ENCODE measurements around the gene TP53I11.

TP53I11 gene

DNA sequence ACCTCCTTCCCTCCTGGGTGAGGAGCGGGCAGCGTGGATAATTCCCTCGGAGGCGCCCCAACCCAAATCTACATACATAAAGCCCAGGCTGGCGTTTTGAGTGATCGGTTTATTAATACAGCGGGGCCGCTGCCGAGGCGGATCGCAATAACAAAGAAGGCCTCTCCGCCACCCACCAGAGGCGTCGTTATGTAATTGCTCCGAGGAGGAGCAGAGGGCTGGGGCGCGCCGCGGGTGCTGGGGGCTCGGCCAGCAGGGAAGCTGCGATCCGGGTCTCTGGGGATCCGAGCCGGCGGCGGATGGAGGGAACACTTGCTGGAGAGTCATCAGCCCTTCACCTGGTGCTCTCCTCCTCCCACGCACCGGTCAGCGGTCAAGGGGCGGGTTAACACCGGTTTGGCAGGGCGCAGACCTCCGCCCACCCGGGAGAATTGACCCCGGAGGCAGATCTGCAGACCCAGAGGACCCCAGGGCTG lies 6.4 kb upstream of the TP53I11 start:
- DNase-seq (ENCODE audit: low spot score) = no peak

GRCh38 chr11:44955015-44955738 lies 4.5 kb upstream of the TP53I11 start:
- peak; percentile 41 for DNase-seq (ENCODE audit: low spot score)

DNA sequence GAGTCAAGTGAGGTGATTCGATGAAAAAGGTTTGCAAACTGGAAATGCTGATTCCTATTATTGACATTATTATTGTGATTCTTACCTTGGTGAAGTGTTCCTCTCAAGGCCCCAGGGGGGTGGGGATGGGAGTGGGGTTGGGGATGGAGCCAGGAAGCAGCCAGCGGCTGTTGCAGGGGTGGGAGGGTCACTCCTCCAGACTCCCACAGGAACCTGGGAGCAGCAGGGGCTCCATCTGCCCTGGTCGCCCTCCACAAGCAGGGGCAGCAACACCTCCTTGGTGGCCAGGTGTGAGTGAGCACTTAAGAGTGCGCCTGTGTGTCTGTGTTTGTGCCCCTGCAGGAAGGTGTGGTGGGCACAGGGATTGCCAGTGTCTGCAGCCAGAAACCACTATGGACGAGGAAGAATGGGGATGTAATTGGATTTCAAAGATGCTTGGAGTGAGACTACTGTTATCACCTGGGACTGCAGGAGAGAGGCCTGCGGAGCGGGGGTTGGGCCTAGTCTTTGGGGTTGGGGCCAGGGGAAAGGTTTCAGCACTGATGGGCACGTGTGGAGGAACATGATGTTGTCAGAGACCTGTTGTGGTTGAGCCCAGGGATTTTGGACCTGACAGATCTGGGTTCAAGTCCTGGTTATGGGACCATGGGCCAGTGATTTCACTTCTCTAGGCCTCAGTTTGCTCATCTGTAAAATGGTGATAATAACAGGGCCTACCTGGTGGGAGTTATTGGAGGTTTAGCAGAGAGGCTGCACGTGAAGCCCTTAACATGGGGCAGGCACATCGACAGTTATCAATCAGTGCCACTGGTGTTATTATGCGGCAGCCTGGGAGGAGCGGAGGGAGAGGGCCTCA lies 3.6 kb upstream of the TP53I11 start:
- no peak for DNase-seq (ENCODE audit: low spot score)

DNA sequence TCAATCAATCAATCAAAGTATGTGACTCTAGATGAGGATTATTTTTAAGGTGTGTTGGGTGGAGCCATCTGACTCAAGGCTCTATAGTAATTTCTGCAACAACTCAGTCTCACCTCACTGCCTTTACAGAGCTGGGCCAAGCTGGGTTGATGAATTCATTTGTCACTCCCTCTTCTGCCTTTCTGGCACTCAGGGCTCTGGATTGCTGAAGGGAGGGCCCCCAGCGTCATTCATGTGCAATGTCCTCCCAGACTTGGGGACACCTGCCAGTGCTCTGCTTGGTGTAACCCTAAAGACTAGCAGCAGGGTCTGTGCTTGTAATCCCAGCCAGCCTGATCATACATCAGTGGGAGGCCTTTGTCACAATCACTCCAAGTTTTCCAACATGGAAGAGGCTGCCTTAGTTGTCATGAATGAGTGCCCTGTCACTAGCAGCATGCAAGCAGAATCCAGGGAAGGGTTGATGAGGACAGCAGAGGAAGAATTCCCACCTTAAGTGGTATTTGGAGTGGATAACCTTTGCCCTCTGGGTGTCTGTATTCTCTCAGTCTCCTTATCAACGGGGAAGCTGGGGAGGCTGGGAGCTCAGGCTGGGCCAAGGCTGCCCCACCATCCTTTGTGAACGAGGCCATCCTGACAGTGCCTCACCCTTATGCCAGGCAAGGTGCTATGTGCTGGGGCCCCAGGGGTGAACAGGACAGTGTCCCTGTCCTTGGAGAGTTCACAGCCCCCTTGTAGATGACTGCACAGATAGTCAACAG lies 2.0 kb upstream of the TP53I11 start:
- no peak for DNase-seq (ENCODE audit: low spot score)

GRCh38 chr11:44952082-44952481 lies 1.4 kb upstream of the TP53I11 start:
- no peak for DNase-seq (ENCODE audit: low spot score)

GRCh38 chr11:44950031-44950624 lies 555 bp downstream of the TP53I11 start:
- no peak for DNase-seq (ENCODE audit: low spot score)

- DNase-seq (ENCODE audit: low spot score) = no peak
Measured at GRCh38 chr11:44949160-44950030, 1.3 kb downstream of the TP53I11 start.

DNA sequence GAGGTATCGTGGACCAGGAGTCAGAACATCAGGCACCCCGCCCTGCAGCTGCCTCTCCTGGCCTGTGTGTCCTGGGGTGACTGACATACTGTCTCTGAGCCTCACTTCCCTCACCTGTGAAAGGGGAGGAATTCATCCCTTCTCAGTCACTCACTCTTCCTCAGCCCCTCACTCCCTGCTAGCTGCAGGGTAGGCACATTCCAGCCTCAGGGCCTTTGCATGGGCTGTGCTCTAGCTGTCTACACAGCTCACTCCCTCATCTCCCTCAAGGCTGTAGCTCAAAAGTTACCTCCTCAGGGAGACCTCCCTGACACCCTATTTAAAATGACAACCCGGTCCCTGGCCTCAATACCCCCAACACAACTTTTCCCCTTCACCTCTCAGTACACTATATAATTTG lies 2.5 kb downstream of the TP53I11 start:
- no peak for DNase-seq (ENCODE audit: low spot score)

- DNase-seq (ENCODE audit: low spot score) = no peak
Measured at GRCh38 chr11:44947114-44947513, 3.6 kb downstream of the TP53I11 start.

- DNase-seq (ENCODE audit: low spot score) = no peak
Measured at GRCh38 chr11:44946263-44946662, 4.4 kb downstream of the TP53I11 start.

DNA sequence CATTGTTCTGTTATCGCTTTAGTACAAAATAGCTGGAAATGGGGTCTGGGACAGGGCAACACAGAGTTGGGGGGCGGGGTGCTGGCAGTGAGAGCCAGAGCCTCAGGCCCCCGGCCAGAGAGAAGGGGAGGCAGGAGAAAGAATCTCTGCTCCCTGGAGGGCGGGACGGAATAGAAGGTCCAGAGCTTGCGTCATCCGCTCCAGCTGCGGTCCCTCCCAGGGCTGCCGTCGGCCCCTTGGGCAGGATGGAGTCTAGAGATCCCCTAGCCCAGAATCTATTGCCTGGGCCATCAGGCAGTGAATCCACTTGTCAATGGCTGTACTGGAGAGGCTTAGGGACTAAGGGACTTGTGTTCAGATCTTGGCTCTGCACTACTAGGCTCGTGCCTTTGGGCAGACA lies 5.0 kb downstream of the TP53I11 start:
- DNase-seq (ENCODE audit: low spot score) = no peak

- no peak for DNase-seq (ENCODE audit: low spot score)
Measured at GRCh38 chr11:44944853-44945235, 5.8 kb downstream of the TP53I11 start.

- DNase-seq (ENCODE audit: low spot score) = no peak
Measured at GRCh38 chr11:44944181-44944852, 6.4 kb downstream of the TP53I11 start.

DNA sequence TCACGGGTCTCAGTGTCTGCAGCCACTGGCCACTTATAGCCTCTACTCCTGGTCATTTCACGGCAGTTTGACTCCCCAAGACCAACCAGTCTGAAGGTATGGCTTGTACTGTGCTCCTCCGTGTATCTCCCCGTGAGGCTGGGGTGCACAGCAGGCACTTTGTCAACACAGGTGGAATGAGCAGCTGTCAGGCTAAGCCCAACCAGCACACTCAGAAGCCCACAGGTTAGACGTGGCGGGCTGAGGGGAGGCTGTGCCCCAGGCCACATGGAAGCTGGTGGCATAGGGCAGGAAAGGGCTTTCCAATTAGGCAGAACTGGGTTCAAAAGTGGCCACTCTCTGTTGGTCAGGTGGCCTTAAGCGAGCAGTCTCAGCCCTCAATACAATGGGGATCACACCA lies 7.0 kb downstream of the TP53I11 start:
- no peak for DNase-seq (ENCODE audit: low spot score)

DNA sequence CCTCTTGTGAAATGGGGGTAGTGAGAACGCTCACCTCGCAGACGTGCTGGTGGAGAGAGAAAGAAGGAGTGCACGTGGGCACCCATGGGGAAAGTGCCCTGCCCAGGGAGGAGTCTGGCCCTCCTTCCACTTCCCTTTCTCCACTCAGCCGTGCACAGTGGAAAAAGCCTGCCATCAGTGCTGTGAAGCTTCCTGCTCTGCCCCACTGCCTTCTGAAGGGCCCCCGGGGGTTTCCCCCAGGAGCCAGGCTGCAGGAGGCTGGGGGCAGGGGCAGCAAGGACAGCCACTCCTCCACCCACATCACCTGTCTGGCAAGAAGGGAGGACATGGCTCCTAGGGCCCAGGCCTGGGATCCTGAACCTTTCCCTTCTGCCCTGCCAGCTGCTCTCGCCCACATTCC lies 7.6 kb downstream of the TP53I11 start:
- DNase-seq (ENCODE audit: low spot score) = no peak

DNA sequence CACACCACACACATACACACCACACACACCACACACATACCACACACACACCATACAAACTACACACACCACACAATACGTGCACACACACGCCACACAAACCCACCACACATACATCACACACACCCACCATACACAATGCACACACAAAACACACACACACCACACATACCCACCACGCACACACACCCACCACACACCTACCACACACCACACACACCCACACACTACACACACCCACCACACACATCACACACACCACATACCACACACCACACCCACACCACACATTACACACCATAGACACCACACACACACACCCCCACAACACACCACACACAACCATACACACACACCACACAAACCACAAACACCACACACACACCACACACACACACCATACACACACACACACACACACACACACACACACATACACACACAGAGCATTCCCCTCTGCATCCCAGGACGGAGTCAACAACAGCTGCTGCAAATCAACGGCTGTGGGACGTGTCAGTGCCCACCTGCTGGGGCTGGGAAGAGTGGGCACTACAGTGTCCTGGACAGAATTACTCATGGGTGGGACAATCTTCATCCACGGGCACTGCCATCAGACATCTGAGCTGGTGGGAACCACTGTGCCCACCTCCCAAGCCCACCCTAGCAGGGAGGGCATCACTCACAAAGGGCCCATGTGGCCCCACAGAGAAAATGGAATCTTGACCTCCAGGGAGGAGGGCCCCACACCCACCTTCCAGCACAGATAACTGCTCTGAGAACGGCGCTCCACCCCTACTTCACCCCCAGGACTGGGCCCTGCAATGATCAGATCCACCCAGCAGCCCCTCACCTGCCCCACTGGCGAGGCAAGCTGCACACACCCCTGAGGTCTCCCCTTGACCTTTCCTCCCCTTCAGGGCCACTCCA lies 8.4 kb downstream of the TP53I11 start:
- no peak for DNase-seq (ENCODE audit: low spot score)

GRCh38 chr11:44941259-44942021 lies 9.2 kb downstream of the TP53I11 start:
- DNase-seq (ENCODE audit: low spot score) = no peak

- DNase-seq (ENCODE audit: low spot score) = no peak
Measured at GRCh38 chr11:44940835-44941234, 9.8 kb downstream of the TP53I11 start.

DNA sequence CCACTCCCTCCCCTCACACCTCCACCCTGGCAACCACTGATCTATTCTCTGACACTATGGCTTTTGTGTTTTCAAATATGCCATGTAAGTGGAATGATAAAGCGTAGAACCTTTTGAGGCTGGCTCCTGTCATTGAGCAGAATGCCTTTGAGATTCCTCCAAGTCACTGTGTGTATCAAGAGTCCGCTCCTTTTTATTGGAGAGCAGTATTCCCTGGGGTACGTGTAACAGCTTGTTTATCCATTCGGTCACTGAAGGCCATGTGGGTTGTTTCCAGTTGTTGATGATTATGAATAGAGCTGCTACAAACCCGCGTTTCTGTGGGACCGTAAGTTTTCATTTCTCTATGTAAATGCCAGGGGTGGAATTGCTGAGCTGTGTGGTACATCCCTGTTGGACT lies 10.3 kb downstream of the TP53I11 start:
- DNase-seq (ENCODE audit: low spot score) = no peak

Measured in SW480 (cell line).